Measurements from ENCODE around the gene RPS21. TPM values are rescaled to one million over a fixed set of nuclear protein-coding genes. Genes with fewer than 3 reads are reported as not detected.

RPS21 gene
- total and polyA plus RNA-seq, 9 of the 15 experiments (the other 6 are each of a cell fraction or from before 2014, with no cell fraction given) = 1,380 to 5,647 (median 3,091) TPM

DNA sequence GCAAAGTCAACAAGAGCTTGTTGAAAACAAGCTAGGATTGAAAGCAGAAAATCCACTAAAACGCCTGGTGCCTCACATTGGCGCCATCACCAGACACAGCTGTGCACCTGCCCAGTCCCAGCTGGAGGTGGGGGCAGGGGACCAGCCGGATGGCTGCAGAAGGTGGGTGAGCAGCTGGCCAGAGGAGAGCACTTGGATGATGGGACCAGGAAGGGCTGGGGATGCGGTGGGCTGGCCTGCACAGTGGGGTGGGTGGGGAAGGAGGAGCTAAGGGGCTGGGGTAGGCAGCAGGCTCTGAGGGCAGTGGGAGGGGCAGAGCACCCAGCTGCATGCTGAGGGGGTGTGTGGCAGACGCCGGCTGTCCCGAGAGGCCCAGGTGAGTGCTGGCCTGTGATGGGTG is 13.1 kb downstream of the RPS21 start (continued):
- TF ChIP-seq, protein P1, sequence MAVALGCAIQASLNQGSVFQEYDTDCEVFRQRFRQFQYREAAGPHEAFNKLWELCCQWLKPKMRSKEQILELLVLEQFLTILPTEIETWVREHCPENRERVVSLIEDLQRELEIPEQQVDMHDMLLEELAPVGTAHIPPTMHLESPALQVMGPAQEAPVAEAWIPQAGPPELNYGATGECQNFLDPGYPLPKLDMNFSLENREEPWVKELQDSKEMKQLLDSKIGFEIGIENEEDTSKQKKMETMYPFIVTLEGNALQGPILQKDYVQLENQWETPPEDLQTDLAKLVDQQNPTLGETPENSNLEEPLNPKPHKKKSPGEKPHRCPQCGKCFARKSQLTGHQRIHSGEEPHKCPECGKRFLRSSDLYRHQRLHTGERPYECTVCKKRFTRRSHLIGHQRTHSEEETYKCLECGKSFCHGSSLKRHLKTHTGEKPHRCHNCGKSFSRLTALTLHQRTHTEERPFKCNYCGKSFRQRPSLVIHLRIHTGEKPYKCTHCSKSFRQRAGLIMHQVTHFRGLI (CRISPR knock-in tag; IDR thresholded peaks at IDR 0.05) = no peak
- no peak for TF ChIP-seq RUNX1 (IDR thresholded peaks at IDR 0.05; ENCODE audit: low read depth)
- TF ChIP-seq RFX7 (CRISPR knock-in tag; IDR thresholded peaks at IDR 0.05) = no peak
- TF ChIP-seq, protein P2, sequence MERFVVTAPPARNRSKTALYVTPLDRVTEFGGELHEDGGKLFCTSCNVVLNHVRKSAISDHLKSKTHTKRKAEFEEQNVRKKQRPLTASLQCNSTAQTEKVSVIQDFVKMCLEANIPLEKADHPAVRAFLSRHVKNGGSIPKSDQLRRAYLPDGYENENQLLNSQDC (CRISPR knock-in tag; IDR thresholded peaks at IDR 0.05) = no peak

DNA sequence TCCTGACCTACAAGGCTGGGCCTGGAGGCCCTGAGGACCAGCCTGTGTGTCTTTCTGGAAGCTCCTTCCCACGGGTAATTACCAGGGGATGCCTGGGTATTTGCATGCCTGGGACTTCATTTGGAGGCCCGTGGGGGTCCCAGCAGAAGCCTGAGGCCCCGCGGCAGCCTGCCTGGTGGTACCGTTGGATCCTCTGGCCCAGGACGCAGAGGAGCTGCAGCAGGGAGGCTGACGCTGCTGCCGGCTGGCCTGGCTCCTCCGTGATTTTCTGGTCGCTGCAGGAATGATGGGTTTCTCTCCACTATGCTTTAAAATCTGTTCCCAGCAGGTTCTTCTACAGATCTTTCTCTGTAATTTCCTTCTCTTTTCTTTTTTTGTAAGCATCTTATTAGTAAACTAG is 13.6 kb downstream of the RPS21 start:
- intact Hi-C loops (cut with micrococcal nuclease) = no loop called here
- POLR2A ChIA-PET = interaction anchor here (0.5 to 4.2 kb wide), 4 partner anchors 11 to 187 kb away, joined by 3 to 28 read pairs (median 3); no protein-coding TSS in a partner anchor
- no peaks in the 10 kb centered on the region for H3K27me3 ChIP-seq (ENCODE audit: control insufficient read depth in 2 of 2, insufficient read depth in 2 of 2, low read length in 2 of 2)
- no peak overlapping the region for H2AFZ ChIP-seq (ENCODE audit: low read depth, low read length)
- H3K27ac ChIP-seq (ENCODE audit: extremely low read depth, low read depth, low read length) = no peak overlapping the region
- CTCF ChIA-PET (ENCODE audit: low intra/inter-chr PET ratio) = no interaction called here
- H3K4me3 ChIP-seq = no peak overlapping the region
- WGBS (ENCODE audit: insufficient coverage, low coverage, missing lambda C conversion rate) = 72% methylated on average over 9 of the region's 10 CpGs
- H3K4me1 ChIP-seq (replicated peaks in 1 of 2; ENCODE audit: control insufficient read depth in 2 of 2, insufficient read depth in 2 of 2, low read length in 2 of 2) = peaks cover 0 to 54% of the 10 kb centered on the region in 2 experiments; a peak in 2 of 5 replicates
- no peak overlapping the region for H3K4me2 ChIP-seq (ENCODE audit: insufficient read depth, low read length)
- in situ Hi-C loops (cut with MboI) = no loop called here
- DNase-seq (ENCODE audit: extremely low read depth in 1 of 4, low spot score in 3 of 4) (no peak), ATAC-seq (no peak), FAIRE-seq (no peak)
- no TSS peak for BruUV-seq (replicated peaks)
- no peaks in the 10 kb centered on the region for H3K9me1 ChIP-seq (ENCODE audit: control insufficient read depth, insufficient read depth, low read length)
- H3K79me2 ChIP-seq (ENCODE audit: control insufficient read depth, insufficient read depth, low read length) = peaks cover 1% of the 10 kb centered on the region
- 0 out of 2 replicates have a peak, but pooled peaks cover 1% of the 10 kb centered on the region for H4K20me1 ChIP-seq (replicated peaks; ENCODE audit: control insufficient read depth, insufficient read depth, low read length)
- no peak overlapping the region for H3K9ac ChIP-seq (ENCODE audit: insufficient read depth in 1 of 2, low read depth in 2 of 2, low read length in 2 of 2)
- TF ChIP-seq HMGN3 (IDR thresholded peaks at IDR 0.05; ENCODE audit: borderline replicate concordance, extremely low read depth, insufficient read length, low read depth, low read length) = peak; percentile 28
- TF ChIP-seq PTBP1 (IDR thresholded peaks at IDR 0.05; ENCODE audit: low read depth, low read length) = no peak
- H3K9me3 ChIP-seq (replicated peaks; ENCODE audit: control insufficient read depth, insufficient read depth, low read depth, low read length) = no peaks in the 10 kb centered on the region
- H3K36me3 ChIP-seq (ENCODE audit: control insufficient read depth, insufficient read depth, low read length) = peaks cover 9% of the 10 kb centered on the region; the same call in 1 of the 3 replicates
